Neural progenitor cell (in vitro differentiated cells): ENCODE data around the gene AGMO. TPM values are rescaled to one million over a fixed set of nuclear protein-coding genes. Genes with fewer than 3 reads are reported as not detected.

ENCODE experiments used
- DNase-seq: peaks from one replicate; pipeline ENCODE4 v3.0.0-alpha.2; 2016; ENCODE audit warnings: low spot score
- H2AFZ ChIP-seq: fragments of 200-600 bp; sonication (generic); replicated peaks from 2 replicates; pipeline ENCODE4 v1.6.1; 2016; ENCODE audit warnings: antibody characterized with exemption
- H3F3A ChIP-seq: fragments of 200-600 bp; sonication (generic); 2 replicates; pipeline ENCODE4 v1.6.1; 2016; ENCODE audit warnings: antibody characterized with exemption, low read depth
- H3K27ac ChIP-seq: fragments of 200-600 bp; sonication (generic); 2 replicates; pipeline ENCODE4 v1.5.1; 2016; ENCODE audit warnings: mild to moderate bottlenecking
- H3K27me3 ChIP-seq: fragments of 200-600 bp; sonication (generic); 2 replicates; pipeline ENCODE4 v1.6.1; 2016; ENCODE audit warnings: mild to moderate bottlenecking, moderate library complexity
- H3K36me3 ChIP-seq: fragments of 200-600 bp; sonication (generic); 2 replicates; pipeline ENCODE4 v1.5.1; 2016
- H3K4me1 ChIP-seq: fragments of 200-600 bp; sonication (generic); 2 replicates; pipeline ENCODE4 v1.6.1; 2016; ENCODE audit warnings: mixed run types
- H3K4me2 ChIP-seq: fragments of 200-600 bp; sonication (generic); 2 replicates; pipeline ENCODE4 v1.6.1; 2016
- H3K4me3 ChIP-seq: fragments of 200-600 bp; sonication (generic); 2 replicates; pipeline ENCODE4 v1.5.1; 2016
- H3K79me2 ChIP-seq: fragments of 200-600 bp; sonication (generic); 2 replicates; pipeline ENCODE4 v1.6.1; 2016; ENCODE audit warnings: low read depth
- H3K9ac ChIP-seq: fragments of 200-600 bp; sonication (generic); 2 replicates; pipeline ENCODE4 v1.6.1; 2016
- H3K9me3 ChIP-seq: fragments of 200-600 bp; sonication (generic); 2 replicates; pipeline ENCODE4 v1.5.1; 2016; ENCODE audit warnings: low read depth
- H4K20me1 ChIP-seq: fragments of 200-600 bp; sonication (generic); 2 replicates; pipeline ENCODE4 v1.6.1; 2016; ENCODE audit warnings: low read depth
- H3K27ac Mint-ChIP-seq: 3 replicates; pipeline ENCODE4 v1.8.0; 2021; ENCODE audit warnings: mixed read lengths
- H3K27me3 Mint-ChIP-seq: 2 replicates; pipeline ENCODE4 v1.8.0; 2022; ENCODE audit warnings: low read depth, mild to moderate bottlenecking, inconsistent platforms, moderate library complexity, mixed read lengths; ENCODE audit not compliant: insufficient read depth
- H3K36me3 Mint-ChIP-seq: 3 replicates; pipeline ENCODE4 v1.8.0; 2021; ENCODE audit warnings: mixed read lengths
- H3K4me1 Mint-ChIP-seq: 3 replicates; pipeline ENCODE4 v1.8.0; 2021; ENCODE audit warnings: mixed read lengths
- H3K4me3 Mint-ChIP-seq: 3 replicates; pipeline ENCODE4 v1.8.0; 2021; ENCODE audit warnings: mild to moderate bottlenecking, moderate library complexity, mixed read lengths
- H3K9me3 Mint-ChIP-seq: 3 replicates; pipeline ENCODE4 v1.8.0; 2020; ENCODE audit warnings: mixed read lengths
- CTCF ChIP-seq: fragments of 200-600 bp; sonication (generic); IDR thresholded peaks from 2 replicates; pipeline ENCODE4 v1.5.1; 2017; ENCODE audit warnings: antibody characterized with exemption, mild to moderate bottlenecking
- EZH2 ChIP-seq: fragments of 200-600 bp; sonication (generic); IDR thresholded peaks from 2 replicates; pipeline ENCODE4 v1.6.1; 2017; ENCODE audit warnings: antibody characterized with exemption, mild to moderate bottlenecking, moderate library complexity
- EZH2phosphoT487 ChIP-seq: fragments of 200-600 bp; sonication (generic); IDR thresholded peaks from 2 replicates; pipeline ENCODE4 v1.6.1; 2017; ENCODE audit warnings: antibody characterized with exemption
- total RNA-seq: library from RNA; depleted of rRNA; stranded (reverse); fragments of >200 nt; gene quantifications from 2 replicates; pipeline ENCODE4 v1.2.3, GENCODE V29; 2015; ENCODE audit warnings: low replicate concordance

AGMO gene
- total RNA-seq, 1 donor from 2014 or later = 0.30 TPM

GRCh38 chr7:15378494-15379145 is 183.2 kb downstream of the AGMO start:
- no peak overlapping the region for H3K27ac ChIP-seq
- H3K9me3 ChIP-seq = no peaks in the 10 kb centered on the region
- H3K4me1 ChIP-seq = no peaks in the 10 kb centered on the region
- Mint-ChIP-seq H3K4me1 (no peaks in the 10 kb centered on the region), H3K9me3 (peaks cover 2% of the 10 kb centered on the region), H3K27me3 (no peaks in the 10 kb centered on the region), H3K27ac (no peak overlapping the region), H3K4me3 (no peak overlapping the region), H3K36me3 (no peaks in the 10 kb centered on the region)
- H3K36me3 ChIP-seq = no peaks in the 10 kb centered on the region
- H3K9ac ChIP-seq = no peak overlapping the region
- H3K4me3 ChIP-seq = no peak overlapping the region
- no peak for DNase-seq
- no peaks in the 10 kb centered on the region for H3K27me3 ChIP-seq
- no peak overlapping the region for H2AFZ ChIP-seq
- no peaks in the 10 kb centered on the region for H3F3A ChIP-seq
- H3K4me2 ChIP-seq = no peak overlapping the region
- H4K20me1 ChIP-seq = no peaks in the 10 kb centered on the region
- no peaks in the 10 kb centered on the region for H3K79me2 ChIP-seq
- TF ChIP-seq EZH2 = no peak
- TF ChIP-seq CTCF = no peak
- no peak for TF ChIP-seq EZH2phosphoT487

- Histone ChIP-seq H3K27me3 (no peaks in the 10 kb centered on the region), H3K4me1 (no peaks in the 10 kb centered on the region), H4K20me1 (no peaks in the 10 kb centered on the region), H3K4me3 (no peak overlapping the region), H3K27ac (no peak overlapping the region), H2AFZ (no peak overlapping the region), H3K4me2 (no peak overlapping the region), H3K36me3 (no peaks in the 10 kb centered on the region), H3K9ac (no peak overlapping the region), H3K9me3 (no peaks in the 10 kb centered on the region), H3F3A (no peaks in the 10 kb centered on the region), H3K79me2 (no peaks in the 10 kb centered on the region)
- Mint-ChIP-seq H3K4me3 (no peak overlapping the region), H3K36me3 (no peaks in the 10 kb centered on the region), H3K9me3 (peaks cover 2% of the 10 kb centered on the region), H3K4me1 (no peaks in the 10 kb centered on the region), H3K27me3 (no peaks in the 10 kb centered on the region), H3K27ac (no peak overlapping the region)
- TF ChIP-seq CTCF (no peak), EZH2phosphoT487 (no peak), EZH2 (no peak)
- DNase-seq = no peak
Observed at GRCh38 chr7:15376600-15376999, 185.2 kb downstream of the AGMO start.

- Histone ChIP-seq H3K27ac (no peak overlapping the region), H3K9ac (no peak overlapping the region), H3F3A (no peaks in the 10 kb centered on the region), H3K9me3 (no peaks in the 10 kb centered on the region), H3K27me3 (no peaks in the 10 kb centered on the region), H3K36me3 (no peaks in the 10 kb centered on the region), H3K4me1 (no peaks in the 10 kb centered on the region), H3K79me2 (no peaks in the 10 kb centered on the region), H4K20me1 (no peaks in the 10 kb centered on the region), H2AFZ (no peak overlapping the region), H3K4me3 (no peak overlapping the region), H3K4me2 (no peak overlapping the region)
- no peak overlapping the region for H3K27ac Mint-ChIP-seq
- no peaks in the 10 kb centered on the region for H3K27me3 Mint-ChIP-seq
- H3K4me3 Mint-ChIP-seq = no peak overlapping the region
- DNase-seq = no peak
- no peaks in the 10 kb centered on the region for H3K36me3 Mint-ChIP-seq
- no peaks in the 10 kb centered on the region for H3K4me1 Mint-ChIP-seq
- TF ChIP-seq EZH2phosphoT487 (no peak), CTCF (no peak), EZH2 (no peak)
- no peaks in the 10 kb centered on the region for H3K9me3 Mint-ChIP-seq
Observed at GRCh38 chr7:15370441-15370840, 191.4 kb downstream of the AGMO start.
